CD14-positive monocyte (primary cell): ENCODE data around the gene CEP72. TPM values are rescaled to one million over a fixed set of nuclear protein-coding genes. Genes with fewer than 3 reads are reported as not detected.

Experiments used
- DNase-seq, 3 donors: peaks; one replicate each; pipeline ENCODE4 v3.0.0-alpha.2; 2011 to 2022
- H2AFZ ChIP-seq: 2 replicates; pipeline ENCODE4 v1.6.0; 2012; ENCODE audit warnings: mild to moderate bottlenecking, low read depth, low read length, inconsistent platforms; ENCODE audit not compliant: insufficient read depth, poor library complexity, severe bottlenecking
- H3K27ac ChIP-seq, 2 donors: 1 replicate in 1 of 2; 2 replicates in 1 of 2; pipeline ENCODE4 v1.5.1; 2012 to 2013; ENCODE audit warnings: low read length in 2 of 2, control low read depth in 1 of 2, inconsistent platforms in 1 of 2, low read depth in 1 of 2, mild to moderate bottlenecking in 1 of 2
- H3K27me3 ChIP-seq, 2 donors: one replicate each; pipeline versions ENCODE4 v1.6.0 to v1.6.1; 2011 to 2013; ENCODE audit warnings: low read length in 2 of 2; ENCODE audit not compliant: control insufficient read depth in 2 of 2, insufficient read depth in 2 of 2
- H3K36me3 ChIP-seq, 2 donors: replicated peaks in 1 of 2; 1 replicate in 1 of 2; 2 replicates in 1 of 2; pipeline versions ENCODE4 v1.5.1 to v1.6.1; 2012 to 2013; ENCODE audit warnings: low read length in 2 of 2, control low read depth in 1 of 2, inconsistent platforms in 1 of 2, mild to moderate bottlenecking in 1 of 2; ENCODE audit not compliant: insufficient read depth in 2 of 2, control insufficient read depth in 1 of 2
- H3K4me1 ChIP-seq, 2 donors: 1 replicate in 1 of 2; 2 replicates in 1 of 2; pipeline versions ENCODE4 v1.5.1 to v1.6.1; 2012 to 2013; ENCODE audit warnings: low read length in 2 of 2, control low read depth in 1 of 2, inconsistent platforms in 1 of 2, mild to moderate bottlenecking in 1 of 2, moderate library complexity in 1 of 2; ENCODE audit not compliant: insufficient read depth in 2 of 2, control insufficient read depth in 1 of 2
- H3K4me2 ChIP-seq: replicated peaks from 2 replicates; pipeline ENCODE3; 2012; ENCODE audit warnings: low read length, moderate library complexity, mild to moderate bottlenecking; ENCODE audit not compliant: poor library complexity, severe bottlenecking; ENCODE audit errors: extremely low read depth
- H3K4me3 ChIP-seq, 3 experiments: fragments of 200-600 bp in 1 of 3; sonication (generic) in 1 of 3; replicated peaks in 1 of 3; 1 replicate in 2 of 3; 2 replicates in 1 of 3; pipeline ENCODE4 v1.5.1; 2011 to 2013; ENCODE audit warnings: low read length in 3 of 3, mild to moderate bottlenecking in 3 of 3, control low read depth in 2 of 3, low read depth in 2 of 3, inconsistent platforms in 1 of 3, moderate library complexity in 1 of 3
- H3K79me2 ChIP-seq: 2 replicates; pipeline ENCODE4 v1.6.0; 2012; ENCODE audit warnings: mild to moderate bottlenecking, control low read depth, inconsistent platforms, low read length, moderate library complexity; ENCODE audit not compliant: insufficient read depth
- H3K9ac ChIP-seq: 2 replicates; pipeline ENCODE4 v1.6.0; 2017; ENCODE audit warnings: low read length, mild to moderate bottlenecking; ENCODE audit not compliant: insufficient read depth, poor library complexity, severe bottlenecking
- H3K9me3 ChIP-seq, 2 donors: replicated peaks in 1 of 2; 1 replicate in 1 of 2; 2 replicates in 1 of 2; pipeline versions ENCODE4 v1.5.1 to v1.6.1; 2012 to 2013; ENCODE audit warnings: low read length in 2 of 2, control low read depth in 1 of 2; ENCODE audit not compliant: control insufficient read depth in 1 of 2, insufficient read depth in 1 of 2
- H4K20me1 ChIP-seq: 2 replicates; pipeline ENCODE4 v1.6.0; 2012; ENCODE audit warnings: mild to moderate bottlenecking, low read length, control low read depth, moderate library complexity; ENCODE audit not compliant: insufficient read depth
- H3K27ac Mint-ChIP-seq, 7 donors: one replicate each; pipeline ENCODE4 v1.8.0; 2020; ENCODE audit warnings: mild to moderate bottlenecking in 7 of 7, mixed read lengths in 7 of 7, moderate library complexity in 6 of 7, inconsistent platforms in 2 of 7
- H3K27me3 Mint-ChIP-seq, 3 donors: one replicate each; pipeline ENCODE4 v1.8.0; 2021 to 2022; ENCODE audit warnings: low read depth in 3 of 3, mild to moderate bottlenecking in 3 of 3, mixed read lengths in 3 of 3, moderate library complexity in 3 of 3, inconsistent platforms in 1 of 3
- H3K36me3 Mint-ChIP-seq, 2 donors: one replicate each; pipeline ENCODE4 v1.8.0; 2020; ENCODE audit warnings: mixed read lengths in 2 of 2, inconsistent platforms in 1 of 2, mild to moderate bottlenecking in 1 of 2
- H3K4me1 Mint-ChIP-seq: one replicate; pipeline ENCODE4 v1.8.0; 2020; ENCODE audit warnings: mild to moderate bottlenecking, mixed read lengths
- H3K4me3 Mint-ChIP-seq, 2 donors: one replicate each; pipeline ENCODE4 v1.8.0; 2020; ENCODE audit warnings: mild to moderate bottlenecking in 2 of 2, mixed read lengths in 2 of 2, moderate library complexity in 1 of 2
- H3K9me3 Mint-ChIP-seq, 7 donors: one replicate each; pipeline ENCODE4 v1.8.0; 2020 to 2022; ENCODE audit warnings: mixed read lengths in 7 of 7, mild to moderate bottlenecking in 6 of 7, moderate library complexity in 6 of 7, inconsistent platforms in 2 of 7
- WGBS: methylation state at CpG from one replicate; pipeline ENCODE4 v1.1.5; 2013; ENCODE audit warnings: missing lambda C conversion rate; ENCODE audit not compliant: insufficient coverage; 5-methylcytosine and 5-hydroxymethylcytosine counted together
- intact Hi-C, 2 donors: fragments of 100-400 bp; cut with micrococcal nuclease; formaldehyde crosslinking; loops; one replicate each; pipeline versions ENCODE4 v1.15.0 to v1.15.1; 2023
- polyA plus RNA-seq, 3 donors: library from polyadenylated mRNA; depleted of rRNA in 1 of 3; unstranded in 2 of 3; stranded (reverse) in 1 of 3; fragments of 300-500 nt in 2 of 3; fragments of >200 nt in 1 of 3; fragmentation: Illumina TruSeq in 2 of 3; gene quantifications; 1 replicate in 2 of 3; 2 replicates in 1 of 3; pipeline ENCODE4 v1.2.3, GENCODE V29; 2012 to 2021
- TF ChIP-seq, protein P1 (sequence below): fragments of 200-600 bp; IDR thresholded peaks from one replicate; pipeline ENCODE4 v1.8.0; 2022; ENCODE audit warnings: antibody characterized with exemption, mild to moderate bottlenecking

Gene CEP72
- polyA plus RNA-seq, 3 donors = 0.13 to 2.1 (median 0.24) TPM

DNA sequence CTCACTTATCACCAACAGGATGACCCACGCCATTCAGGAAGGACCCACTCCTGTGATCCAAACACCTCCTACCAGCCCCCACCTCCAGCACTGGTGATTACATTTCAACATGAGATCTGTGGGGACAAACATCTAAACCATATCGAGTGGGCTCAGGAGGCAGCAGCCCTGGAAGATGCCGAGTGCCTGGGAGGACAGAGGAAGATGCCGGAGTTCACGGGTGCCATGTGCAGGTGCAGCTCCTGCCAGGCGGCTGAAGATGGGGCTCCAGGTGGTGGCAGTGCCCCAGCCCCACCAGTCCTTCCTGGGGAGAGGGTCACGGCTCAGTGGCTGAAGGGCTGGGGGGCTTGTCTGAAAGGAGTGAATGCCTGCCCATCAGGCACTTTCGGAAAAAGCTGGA lies 6.1 kb upstream of the CEP72 start:
- no peaks in the 10 kb centered on the region for H3K36me3 ChIP-seq
- no peak overlapping the region for H2AFZ ChIP-seq
- H3K4me2 ChIP-seq = no peak overlapping the region
- H3K9me3 Mint-ChIP-seq = peaks cover 0 to 13% (median 1%) of the 10 kb centered on the region in 7 donors
- peaks cover 0 to 6% of the 10 kb centered on the region in 2 donors for H3K4me1 ChIP-seq
- H3K4me3 ChIP-seq = no peak overlapping the region
- H3K27me3 Mint-ChIP-seq = peaks cover 44 to 73% (median 47%) of the 10 kb centered on the region in 3 donors
- peaks cover 10% of the 10 kb centered on the region for H3K4me1 Mint-ChIP-seq
- no peak overlapping the region for H3K9ac ChIP-seq
- DNase-seq = no peak
- H3K27me3 ChIP-seq = peaks cover 0 to 36% of the 10 kb centered on the region in 2 donors
- H3K27ac ChIP-seq = no peak overlapping the region
- no peaks in the 10 kb centered on the region for H3K79me2 ChIP-seq
- H3K9me3 ChIP-seq = no peaks in the 10 kb centered on the region
- no peaks in the 10 kb centered on the region for H3K36me3 Mint-ChIP-seq
- TF ChIP-seq, protein P1, sequence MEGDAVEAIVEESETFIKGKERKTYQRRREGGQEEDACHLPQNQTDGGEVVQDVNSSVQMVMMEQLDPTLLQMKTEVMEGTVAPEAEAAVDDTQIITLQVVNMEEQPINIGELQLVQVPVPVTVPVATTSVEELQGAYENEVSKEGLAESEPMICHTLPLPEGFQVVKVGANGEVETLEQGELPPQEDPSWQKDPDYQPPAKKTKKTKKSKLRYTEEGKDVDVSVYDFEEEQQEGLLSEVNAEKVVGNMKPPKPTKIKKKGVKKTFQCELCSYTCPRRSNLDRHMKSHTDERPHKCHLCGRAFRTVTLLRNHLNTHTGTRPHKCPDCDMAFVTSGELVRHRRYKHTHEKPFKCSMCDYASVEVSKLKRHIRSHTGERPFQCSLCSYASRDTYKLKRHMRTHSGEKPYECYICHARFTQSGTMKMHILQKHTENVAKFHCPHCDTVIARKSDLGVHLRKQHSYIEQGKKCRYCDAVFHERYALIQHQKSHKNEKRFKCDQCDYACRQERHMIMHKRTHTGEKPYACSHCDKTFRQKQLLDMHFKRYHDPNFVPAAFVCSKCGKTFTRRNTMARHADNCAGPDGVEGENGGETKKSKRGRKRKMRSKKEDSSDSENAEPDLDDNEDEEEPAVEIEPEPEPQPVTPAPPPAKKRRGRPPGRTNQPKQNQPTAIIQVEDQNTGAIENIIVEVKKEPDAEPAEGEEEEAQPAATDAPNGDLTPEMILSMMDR = no peak
- intact Hi-C loops = loop anchor here in 1 of 2 donors (5.0 kb wide), 1 partner anchor 64 kb away; no protein-coding TSS in a partner anchor
- WGBS = 85% methylated on average over 8 of the region's 8 CpGs
- H3K27ac Mint-ChIP-seq = peak overlapping the region in 1 of 7 donors; percentile 33
- peak overlapping the region in 1 of 2 donors; percentile 21 for H3K4me3 Mint-ChIP-seq
- no peaks in the 10 kb centered on the region for H4K20me1 ChIP-seq

GRCh38 chr5:606526-607399 lies 5.4 kb upstream of the CEP72 start:
- Histone ChIP-seq H3K4me1 (peaks cover 6 to 11% of the 10 kb centered on the region in 2 donors), H3K4me2 (no peak overlapping the region), H3K79me2 (no peaks in the 10 kb centered on the region), H2AFZ (no peak overlapping the region), H3K36me3 (no peaks in the 10 kb centered on the region), H3K27me3 (peaks cover 0 to 38% of the 10 kb centered on the region in 2 donors), H3K9me3 (no peaks in the 10 kb centered on the region), H3K27ac (no peak overlapping the region), H4K20me1 (no peaks in the 10 kb centered on the region), H3K9ac (no peak overlapping the region), H3K4me3 (no peak overlapping the region)
- Mint-ChIP-seq H3K27me3 (peaks cover 46 to 74% (median 49%) of the 10 kb centered on the region in 3 donors), H3K36me3 (no peaks in the 10 kb centered on the region), H3K27ac (peak overlapping the region in 1 of 7 donors; percentile 31), H3K4me1 (peaks cover 13% of the 10 kb centered on the region), H3K9me3 (peaks cover 0 to 13% (median 1%) of the 10 kb centered on the region in 7 donors), H3K4me3 (peak overlapping the region in 1 of 2 donors; percentile 84)
- intact Hi-C loops = loop anchor here in 1 of 2 donors (5.0 kb wide), 1 partner anchor 64 kb away; no protein-coding TSS in a partner anchor
- DNase-seq = no peak
- WGBS = 92% methylated on average over 13 of the region's 21 CpGs
- TF ChIP-seq, protein P1 = no peak
